ENCODE results near the gene CAD.

DNA sequence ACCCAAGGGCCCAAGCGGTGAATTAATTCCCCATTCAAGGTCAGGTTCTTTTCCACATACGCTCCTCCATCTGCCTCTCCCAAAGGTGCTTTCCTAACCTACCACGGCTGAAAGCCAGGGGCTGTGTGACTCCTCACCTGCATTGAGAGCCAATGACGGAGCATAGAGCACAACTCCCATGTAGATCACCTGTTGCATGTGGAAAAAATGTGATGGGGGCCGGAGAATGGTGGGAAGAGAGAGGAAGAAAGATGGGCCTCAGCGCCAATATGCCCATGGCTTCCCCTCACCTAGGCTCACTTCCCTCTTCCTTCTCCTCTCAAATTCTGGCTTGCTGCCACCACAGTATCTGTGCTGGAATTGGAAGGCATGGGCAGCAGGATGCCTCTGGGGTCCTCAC lies 10.8 kb upstream of the CAD start:
- TF ChIP-seq CTCF (IDR thresholded peaks at IDR 0.05), result no peak
- TF ChIP-seq POLR2A (IDR thresholded peaks at IDR 0.05), result no peak

Data from Peyer's patch (tissue), 4 donors.